ENCODE data around the gene CNTF. TPM values are rescaled to one million over a fixed set of nuclear protein-coding genes. Genes with fewer than 3 reads are reported as not detected.

The CNTF gene
- total RNA-seq, 2 donors from 2014 or later: 1.8 to 2.1 TPM

DNA sequence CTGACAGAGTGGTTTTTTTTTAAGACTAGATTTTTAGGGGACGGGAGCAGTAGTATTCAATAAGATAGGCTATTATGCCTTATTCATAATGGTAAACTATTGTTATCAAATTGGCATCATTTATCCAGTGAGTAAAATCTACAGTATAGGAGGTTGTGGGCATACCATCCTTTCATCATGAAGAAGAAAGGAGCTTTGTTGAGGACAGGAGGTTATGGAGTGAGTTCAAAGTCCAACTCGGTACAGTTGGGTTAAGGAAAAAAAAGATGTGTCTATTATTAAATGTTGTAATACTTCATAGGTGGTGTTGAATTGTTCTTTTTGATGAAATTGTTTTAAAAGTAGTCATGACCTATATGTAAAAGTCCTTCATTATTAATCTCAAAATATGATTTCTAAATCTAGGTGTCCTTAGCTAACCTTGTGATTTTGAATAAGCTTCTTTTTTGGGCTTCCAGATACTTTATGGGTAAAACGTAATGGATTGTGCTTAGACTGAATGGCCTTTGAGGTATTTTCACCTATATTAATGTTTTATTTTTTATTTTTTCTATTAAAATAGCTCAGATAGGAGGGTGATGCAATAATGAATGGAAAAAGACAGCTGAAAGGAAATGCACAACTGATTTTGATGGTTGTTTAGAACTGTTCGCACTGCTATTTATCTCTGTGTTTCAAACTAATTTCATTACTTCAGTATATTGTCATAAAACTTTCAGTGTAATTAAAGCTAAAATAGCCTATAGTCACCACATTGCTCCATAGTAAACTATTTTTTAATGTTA lies 15.3 kb upstream of the CNTF start:
- peaks cover 6% of the 10 kb centered on the region for H3K36me3 ChIP-seq
- intact Hi-C loops (cut with DNase I): no loop called here
- no peak overlapping the region for H3K4me3 ChIP-seq
- TF ChIP-seq, protein P1, sequence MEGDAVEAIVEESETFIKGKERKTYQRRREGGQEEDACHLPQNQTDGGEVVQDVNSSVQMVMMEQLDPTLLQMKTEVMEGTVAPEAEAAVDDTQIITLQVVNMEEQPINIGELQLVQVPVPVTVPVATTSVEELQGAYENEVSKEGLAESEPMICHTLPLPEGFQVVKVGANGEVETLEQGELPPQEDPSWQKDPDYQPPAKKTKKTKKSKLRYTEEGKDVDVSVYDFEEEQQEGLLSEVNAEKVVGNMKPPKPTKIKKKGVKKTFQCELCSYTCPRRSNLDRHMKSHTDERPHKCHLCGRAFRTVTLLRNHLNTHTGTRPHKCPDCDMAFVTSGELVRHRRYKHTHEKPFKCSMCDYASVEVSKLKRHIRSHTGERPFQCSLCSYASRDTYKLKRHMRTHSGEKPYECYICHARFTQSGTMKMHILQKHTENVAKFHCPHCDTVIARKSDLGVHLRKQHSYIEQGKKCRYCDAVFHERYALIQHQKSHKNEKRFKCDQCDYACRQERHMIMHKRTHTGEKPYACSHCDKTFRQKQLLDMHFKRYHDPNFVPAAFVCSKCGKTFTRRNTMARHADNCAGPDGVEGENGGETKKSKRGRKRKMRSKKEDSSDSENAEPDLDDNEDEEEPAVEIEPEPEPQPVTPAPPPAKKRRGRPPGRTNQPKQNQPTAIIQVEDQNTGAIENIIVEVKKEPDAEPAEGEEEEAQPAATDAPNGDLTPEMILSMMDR (IDR thresholded peaks at IDR 0.05): no peak
- H3K27ac ChIP-seq: no peak overlapping the region
- DNase-seq: no peak
- no peaks in the 10 kb centered on the region for H3K9me3 ChIP-seq
- H3K27me3 ChIP-seq: no peaks in the 10 kb centered on the region
- no peak overlapping the region for H3K9ac ChIP-seq (ENCODE audit: low read depth in 2 of 2, low read length in 2 of 2)
- no peaks in the 10 kb centered on the region for H3K4me1 ChIP-seq

DNA sequence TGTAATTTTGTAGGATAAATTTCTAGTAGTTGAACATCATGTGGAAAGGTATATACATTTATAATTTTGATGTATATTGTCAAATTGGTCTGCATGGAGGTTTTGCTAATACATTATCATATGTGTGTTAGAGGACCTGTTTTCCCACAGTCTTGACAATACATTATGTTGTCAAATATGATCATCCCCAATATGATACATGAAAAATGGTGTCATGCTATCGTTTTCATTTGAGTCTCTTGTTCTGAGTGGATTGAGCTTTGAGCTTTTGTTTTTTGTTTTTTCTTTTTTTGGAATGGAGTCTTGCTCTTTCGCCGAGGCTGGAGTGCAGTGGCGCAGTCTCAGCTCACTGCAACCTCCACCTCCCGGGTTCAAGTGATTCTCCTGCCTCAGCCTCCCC lies 14.1 kb upstream of the CNTF start:
- Histone ChIP-seq H3K27me3 (no peaks in the 10 kb centered on the region), H3K27ac (no peak overlapping the region), H3K36me3 (peaks cover 6% of the 10 kb centered on the region), H3K9ac (ENCODE audit: low read depth in 2 of 2, low read length in 2 of 2) (no peak overlapping the region), H3K4me1 (no peaks in the 10 kb centered on the region), H3K9me3 (no peaks in the 10 kb centered on the region), H3K4me3 (no peak overlapping the region)
- intact Hi-C loops (cut with DNase I): no loop called here
- TF ChIP-seq, protein P1 (IDR thresholded peaks at IDR 0.05): no peak
- DNase-seq: no peak

DNA sequence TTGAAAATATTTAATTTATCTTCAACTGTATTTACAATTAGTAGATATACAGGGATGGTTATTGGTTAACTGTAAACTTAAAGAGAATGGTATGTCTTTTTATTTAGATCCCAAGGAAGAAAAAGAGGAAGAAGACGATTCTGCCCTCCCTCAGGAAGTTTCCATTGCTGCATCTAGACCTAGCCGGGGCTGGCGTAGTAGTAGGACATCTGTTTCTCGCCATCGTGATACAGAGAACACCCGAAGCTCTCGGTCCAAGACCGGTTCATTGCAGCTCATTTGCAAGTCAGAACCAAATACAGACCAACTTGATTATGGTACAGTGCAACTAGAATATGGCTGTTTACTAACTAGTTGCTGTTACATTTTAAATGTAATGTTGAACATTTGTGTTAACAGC lies 12.7 kb upstream of the CNTF start:
- no peak for DNase-seq
- Histone ChIP-seq H3K36me3 (peaks cover 17% of the 10 kb centered on the region), H3K4me3 (no peak overlapping the region), H3K27me3 (no peaks in the 10 kb centered on the region), H3K9me3 (no peaks in the 10 kb centered on the region), H3K9ac (ENCODE audit: low read depth in 2 of 2, low read length in 2 of 2) (no peak overlapping the region), H3K4me1 (no peaks in the 10 kb centered on the region), H3K27ac (no peak overlapping the region)
- TF ChIP-seq, protein P1 (IDR thresholded peaks at IDR 0.05): no peak
- intact Hi-C loops (cut with DNase I): no loop called here

DNA sequence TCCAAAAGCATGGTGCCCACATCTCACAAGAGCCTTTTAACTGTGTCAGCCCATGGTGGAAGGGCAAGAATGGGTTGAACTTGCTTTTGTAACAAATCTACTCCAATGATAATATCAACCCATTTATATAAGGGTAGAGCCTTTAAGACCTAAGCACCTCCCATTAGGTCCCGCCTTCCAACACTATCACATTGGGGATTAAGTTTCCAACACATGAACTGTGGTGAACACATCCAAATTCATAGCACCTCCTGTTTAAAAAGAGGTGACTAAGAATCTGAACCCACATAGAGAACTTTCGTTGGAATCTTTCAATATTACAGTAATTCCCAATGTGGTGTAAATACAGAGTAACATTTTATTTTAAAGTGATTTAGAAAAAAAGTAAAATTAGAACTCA lies 9.2 kb upstream of the CNTF start:
- no peak overlapping the region for H3K9ac ChIP-seq (ENCODE audit: low read depth in 2 of 2, low read length in 2 of 2)
- H3K4me1 ChIP-seq: no peaks in the 10 kb centered on the region
- no peak for DNase-seq
- H3K36me3 ChIP-seq: peaks cover 26% of the 10 kb centered on the region
- intact Hi-C loops (cut with DNase I): no loop called here
- no peak overlapping the region for H3K27ac ChIP-seq
- H3K9me3 ChIP-seq: no peaks in the 10 kb centered on the region
- H3K4me3 ChIP-seq: no peak overlapping the region
- TF ChIP-seq, protein P1 (IDR thresholded peaks at IDR 0.05): no peak
- H3K27me3 ChIP-seq: no peaks in the 10 kb centered on the region

DNA sequence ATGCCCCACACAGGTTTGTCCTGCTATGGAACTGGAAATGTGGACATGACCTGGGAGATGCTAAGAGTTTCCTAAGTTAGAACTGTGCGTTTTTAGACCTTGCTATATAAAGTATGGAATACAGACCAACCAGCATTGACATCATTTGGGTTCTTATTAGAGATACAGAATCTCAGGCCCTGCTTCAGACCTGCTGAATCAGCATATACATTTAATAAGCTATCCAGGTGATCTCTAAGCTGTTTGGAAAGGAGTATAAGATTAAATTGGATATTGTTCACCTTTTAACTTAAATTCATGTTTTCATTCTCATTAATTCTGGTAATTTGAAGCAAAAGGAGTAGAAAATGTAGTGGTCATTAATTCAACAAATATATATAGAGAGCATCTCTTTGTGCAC lies 6.9 kb upstream of the CNTF start:
- TF ChIP-seq, protein P1 (IDR thresholded peaks at IDR 0.05): no peak
- Histone ChIP-seq H3K9ac (ENCODE audit: low read depth in 2 of 2, low read length in 2 of 2) (no peak overlapping the region), H3K27me3 (no peaks in the 10 kb centered on the region), H3K4me3 (no peak overlapping the region), H3K9me3 (no peaks in the 10 kb centered on the region), H3K36me3 (peaks cover 32% of the 10 kb centered on the region), H3K27ac (no peak overlapping the region), H3K4me1 (no peaks in the 10 kb centered on the region)
- no peak for DNase-seq
- intact Hi-C loops (cut with DNase I): no loop called here

Measured in colonic mucosa (tissue), 4 donors.